HUES64 (cell line): ENCODE results near the gene LPCAT2. TPM values are rescaled to one million over a fixed set of nuclear protein-coding genes. Genes with fewer than 3 reads are reported as not detected.

Experiments used
- H3K27ac ChIP-seq: 2 replicates; pipeline ENCODE4 v1.7.0; 2013; ENCODE audit warnings: low read depth, low read length, inconsistent platforms
- H3K27me3 ChIP-seq: 2 replicates; pipeline ENCODE4 v1.6.1; 2013; ENCODE audit warnings: mild to moderate bottlenecking, low read length; ENCODE audit not compliant: insufficient read depth
- H3K36me3 ChIP-seq: 2 replicates; pipeline ENCODE4 v1.6.1; 2013; ENCODE audit warnings: mild to moderate bottlenecking, low read length; ENCODE audit not compliant: insufficient read depth
- H3K4me1 ChIP-seq: 2 replicates; pipeline ENCODE4 v1.6.1; 2013; ENCODE audit warnings: mild to moderate bottlenecking, low read length, moderate library complexity; ENCODE audit not compliant: insufficient read depth
- H3K4me3 ChIP-seq: 2 replicates; pipeline ENCODE4 v1.5.1; 2013; ENCODE audit warnings: mild to moderate bottlenecking, low read length, moderate library complexity
- H3K9ac ChIP-seq: 2 replicates; pipeline ENCODE4 v1.6.1; 2013; ENCODE audit warnings: mild to moderate bottlenecking, low read depth, low read length
- H3K9me3 ChIP-seq: 2 replicates; pipeline ENCODE4 v1.6.1; 2013; ENCODE audit warnings: low read depth, low read length; ENCODE audit not compliant: insufficient read depth
- WGBS: fragments of 150-250, 120-280 bp; methylation state at CpG from one replicate; pipeline ENCODE4 v1.1.7; 2013; ENCODE audit warnings: missing lambda C conversion rate; 5-methylcytosine and 5-hydroxymethylcytosine counted together
- polyA plus RNA-seq, 2 experiments: library from polyadenylated mRNA; stranded (reverse); fragments of 50-300 nt; gene quantifications; one replicate each; pipeline ENCODE4 v1.2.3, GENCODE V29; 2013

The LPCAT2 gene, protein sequence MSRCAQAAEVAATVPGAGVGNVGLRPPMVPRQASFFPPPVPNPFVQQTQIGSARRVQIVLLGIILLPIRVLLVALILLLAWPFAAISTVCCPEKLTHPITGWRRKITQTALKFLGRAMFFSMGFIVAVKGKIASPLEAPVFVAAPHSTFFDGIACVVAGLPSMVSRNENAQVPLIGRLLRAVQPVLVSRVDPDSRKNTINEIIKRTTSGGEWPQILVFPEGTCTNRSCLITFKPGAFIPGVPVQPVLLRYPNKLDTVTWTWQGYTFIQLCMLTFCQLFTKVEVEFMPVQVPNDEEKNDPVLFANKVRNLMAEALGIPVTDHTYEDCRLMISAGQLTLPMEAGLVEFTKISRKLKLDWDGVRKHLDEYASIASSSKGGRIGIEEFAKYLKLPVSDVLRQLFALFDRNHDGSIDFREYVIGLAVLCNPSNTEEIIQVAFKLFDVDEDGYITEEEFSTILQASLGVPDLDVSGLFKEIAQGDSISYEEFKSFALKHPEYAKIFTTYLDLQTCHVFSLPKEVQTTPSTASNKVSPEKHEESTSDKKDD
- 3.9 TPM for polyA plus RNA-seq (2013, experiment 1 of 2)
- polyA plus RNA-seq (2013, experiment 2 of 2), result 4.8 TPM

DNA sequence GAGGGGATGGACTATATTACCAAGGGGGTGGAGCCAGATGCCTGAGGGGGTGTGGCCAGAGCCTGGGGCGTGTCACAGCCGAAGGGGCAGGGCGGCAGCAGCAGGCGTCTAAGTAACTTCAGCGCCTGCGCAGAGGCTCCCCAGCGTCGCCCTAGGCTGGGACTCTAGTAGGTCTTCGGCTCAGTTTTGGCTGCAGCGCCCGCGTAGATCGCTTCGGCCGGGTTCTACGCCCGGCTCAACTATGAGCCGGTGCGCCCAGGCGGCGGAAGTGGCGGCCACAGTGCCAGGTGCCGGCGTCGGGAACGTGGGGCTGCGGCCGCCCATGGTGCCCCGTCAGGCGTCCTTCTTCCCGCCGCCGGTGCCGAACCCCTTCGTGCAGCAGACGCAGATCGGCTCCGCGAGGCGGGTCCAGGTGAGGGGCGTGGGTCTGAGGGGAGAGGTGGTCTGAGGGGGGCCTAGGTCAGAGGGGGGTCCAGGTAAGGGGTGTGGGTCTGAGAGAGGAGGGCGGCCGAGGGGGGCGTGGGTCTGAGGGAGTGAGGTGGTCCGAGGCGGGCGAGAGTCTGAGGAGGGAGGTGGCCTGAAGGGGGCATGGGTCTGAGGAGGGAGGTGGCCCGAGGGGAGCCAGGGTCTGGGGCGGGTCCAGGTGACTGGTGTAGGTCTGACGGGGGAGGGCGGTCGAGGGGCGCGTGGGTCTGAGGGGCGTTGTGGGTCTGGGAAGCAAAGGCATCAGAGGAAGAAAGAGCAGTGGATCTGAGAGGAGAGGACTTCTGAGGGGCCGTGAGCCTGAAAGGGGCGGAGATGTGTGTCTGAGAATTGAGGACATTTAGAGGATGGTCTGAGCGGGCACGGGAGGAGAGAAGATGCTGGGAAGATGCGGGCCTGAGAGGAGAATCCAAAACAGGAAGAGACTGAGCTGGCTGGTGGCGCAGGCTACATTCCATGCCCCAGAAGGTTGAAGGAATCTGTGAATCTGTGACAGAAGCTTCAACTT is at the start of gene LPCAT2:
Gene LPCAT2, plus strand, starts transcription at position 132 of the 991 bp plus-strand sequence. Its CDS starts 110 bp downstream, at position 242.
- 47% methylated on average over 61 of the region's 61 CpGs for WGBS
- Histone ChIP-seq H3K9ac (peak within 1 kb of the TSS; percentile 60), H3K4me3 (peak within 1 kb of the TSS; percentile 73), H3K4me1 (peaks cover 6% of the 10 kb centered on the region), H3K36me3 (peaks cover 26% of the 10 kb centered on the region; the same call in 1 of the 2 replicates), H3K9me3 (peaks cover 17% of the 10 kb centered on the region), H3K27ac (peak within 1 kb of the TSS; percentile 37; the same call in 1 of the 2 replicates), H3K27me3 (peaks cover 8% of the 10 kb centered on the region; the same call in 1 of the 2 replicates)

DNA sequence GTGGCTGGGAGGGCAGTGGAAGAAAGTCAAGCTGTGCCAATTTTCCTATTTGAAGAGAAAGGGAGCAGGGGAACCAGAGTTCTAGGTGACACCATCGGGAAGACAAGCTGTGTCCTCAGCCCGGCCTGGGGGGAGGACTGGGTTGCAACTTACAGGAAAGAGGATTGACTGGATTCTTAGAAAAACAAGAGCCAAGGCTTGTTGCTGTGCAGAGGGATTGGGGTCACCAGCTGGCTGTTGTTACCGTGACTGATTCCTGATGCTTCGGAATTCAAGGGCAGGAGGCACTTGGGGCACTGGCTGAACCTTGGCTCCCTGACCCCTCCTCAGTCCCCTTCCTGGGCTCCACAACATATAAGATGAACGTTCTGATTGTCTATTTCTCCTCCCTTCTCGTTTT is 46.6 kb upstream of the LPCAT2 start:
- Histone ChIP-seq H3K27ac (no peak overlapping the region), H3K36me3 (no peaks in the 10 kb centered on the region), H3K4me3 (no peak overlapping the region), H3K9me3 (no peaks in the 10 kb centered on the region), H3K4me1 (no peaks in the 10 kb centered on the region), H3K9ac (no peak overlapping the region), H3K27me3 (no peaks in the 10 kb centered on the region)
- 87% methylated on average over 6 of the region's 6 CpGs for WGBS

DNA sequence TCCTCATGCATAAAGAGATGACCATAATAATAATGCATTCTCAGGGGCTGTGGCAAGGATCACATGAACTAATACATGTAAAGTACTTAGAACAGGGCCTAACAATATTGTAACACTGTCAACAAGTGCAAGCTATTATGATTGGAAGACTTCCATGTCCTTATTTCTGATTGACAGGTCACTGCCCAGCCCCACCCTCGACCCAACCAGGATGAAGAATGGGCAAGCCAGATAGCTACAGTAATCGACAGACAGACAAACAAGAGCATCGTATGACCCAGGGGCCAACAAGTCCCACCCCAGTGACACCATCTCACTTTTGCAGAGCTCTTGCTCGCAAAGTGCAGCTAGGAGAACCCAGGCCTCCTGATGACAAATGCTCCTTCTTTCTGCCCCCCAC is 44.5 kb upstream of the LPCAT2 start:
- Histone ChIP-seq H3K27me3 (0 out of 2 replicates have a peak, but pooled peaks cover 12% of the 10 kb centered on the region), H3K4me1 (no peaks in the 10 kb centered on the region), H3K36me3 (no peaks in the 10 kb centered on the region), H3K9ac (no peak overlapping the region), H3K9me3 (no peaks in the 10 kb centered on the region), H3K4me3 (no peak overlapping the region), H3K27ac (no peak overlapping the region)
- WGBS, result 81% methylated on average over 4 of the region's 4 CpGs

DNA sequence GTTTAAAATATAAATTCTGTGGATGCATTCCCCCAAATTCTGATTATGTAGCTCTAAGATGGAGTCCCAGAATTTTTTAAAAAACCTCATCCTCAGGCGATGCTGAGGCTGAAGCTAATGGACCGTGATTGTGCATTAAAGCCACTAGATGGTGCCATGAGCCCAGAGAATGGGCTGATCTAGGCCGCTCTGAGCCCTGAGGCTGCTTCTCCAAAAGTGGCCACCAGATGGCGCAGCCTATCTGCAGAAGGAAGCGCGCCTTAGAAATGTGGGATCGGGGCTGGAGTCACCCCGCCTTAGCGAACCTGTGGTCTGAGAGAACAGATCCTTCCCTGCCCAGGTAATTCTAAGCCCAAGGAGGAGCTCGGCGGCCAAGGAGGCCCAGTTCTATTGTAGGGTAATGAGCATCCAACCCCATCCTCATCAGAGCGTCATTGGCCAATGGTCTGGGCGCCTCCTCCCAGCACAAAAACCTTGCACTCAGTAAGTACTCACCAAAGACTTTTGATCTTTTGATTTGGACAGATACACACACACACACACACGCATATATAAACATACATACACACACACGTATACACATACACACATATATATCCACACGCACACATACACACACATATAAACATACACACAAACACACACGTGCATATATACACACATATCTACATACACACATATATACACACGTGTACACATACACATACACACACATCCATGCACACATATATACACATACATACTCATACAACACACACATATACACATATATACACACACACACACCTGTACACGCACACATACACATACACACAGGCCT is 43.6 kb upstream of the LPCAT2 start:
- H3K27me3 ChIP-seq, result 0 out of 2 replicates have a peak, but pooled peaks cover 12% of the 10 kb centered on the region
- no peak overlapping the region for H3K4me3 ChIP-seq
- no peak overlapping the region for H3K27ac ChIP-seq
- no peaks in the 10 kb centered on the region; the same call in 1 of the 2 replicates for H3K4me1 ChIP-seq
- H3K36me3 ChIP-seq, result no peaks in the 10 kb centered on the region
- H3K9ac ChIP-seq, result no peak overlapping the region
- WGBS, result 35% methylated on average over 19 of the region's 19 CpGs
- H3K9me3 ChIP-seq, result no peaks in the 10 kb centered on the region

DNA sequence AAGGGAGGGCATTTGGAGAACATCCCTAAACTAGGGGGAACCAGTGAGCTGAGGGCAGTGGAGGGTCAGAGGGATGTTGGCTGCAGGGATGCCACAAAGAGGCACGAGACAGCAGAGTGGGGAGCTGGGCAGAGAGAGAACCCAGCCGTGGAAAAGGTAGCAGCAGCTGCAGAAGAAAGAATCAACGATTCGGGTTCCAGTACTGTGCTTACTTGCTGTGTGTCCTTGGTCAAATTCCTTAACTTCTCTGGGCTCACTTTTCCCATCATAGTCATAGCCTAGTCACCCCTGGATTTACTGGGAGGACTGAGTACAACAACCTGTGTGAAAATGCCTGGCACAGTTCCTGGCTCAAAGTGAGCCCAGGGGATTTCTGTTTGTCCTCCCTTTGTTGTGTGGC is 42.7 kb upstream of the LPCAT2 start:
- WGBS, result 90% methylated on average over 4 of the region's 4 CpGs
- no peak overlapping the region for H3K27ac ChIP-seq

DNA sequence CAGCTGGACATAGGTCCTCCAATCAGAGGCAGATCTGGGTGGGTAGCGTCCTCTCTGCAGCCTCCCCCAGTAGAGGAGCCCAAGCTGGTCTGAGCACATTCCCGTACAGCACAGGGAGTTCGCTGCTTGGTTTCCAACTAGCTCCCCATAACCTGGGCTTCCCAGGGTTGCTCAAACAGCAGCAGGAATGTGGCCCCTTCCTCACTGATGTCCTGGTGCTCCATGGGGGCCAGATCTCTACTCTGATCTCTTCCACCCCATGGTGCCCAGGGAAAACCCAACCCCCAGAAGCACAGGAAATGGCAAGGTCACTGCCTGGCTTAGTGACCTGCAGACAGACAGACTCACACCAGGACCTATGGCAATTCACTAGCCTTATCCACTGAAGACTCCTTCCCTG is 41.0 kb upstream of the LPCAT2 start:
- 94% methylated on average over 3 of the region's 3 CpGs for WGBS
- H3K36me3 ChIP-seq, result no peaks in the 10 kb centered on the region

More for the DNA sequence above, 42.7 kb upstream of the LPCAT2 start:
- Histone ChIP-seq H3K4me3 (no peak overlapping the region), H3K9ac (no peak overlapping the region), H3K4me1 (peaks cover 7% of the 10 kb centered on the region; the same call in 1 of the 2 replicates), H3K27me3 (peaks cover 18% of the 10 kb centered on the region; the same call in 1 of the 2 replicates), H3K9me3 (no peaks in the 10 kb centered on the region), H3K36me3 (no peaks in the 10 kb centered on the region)

DNA sequence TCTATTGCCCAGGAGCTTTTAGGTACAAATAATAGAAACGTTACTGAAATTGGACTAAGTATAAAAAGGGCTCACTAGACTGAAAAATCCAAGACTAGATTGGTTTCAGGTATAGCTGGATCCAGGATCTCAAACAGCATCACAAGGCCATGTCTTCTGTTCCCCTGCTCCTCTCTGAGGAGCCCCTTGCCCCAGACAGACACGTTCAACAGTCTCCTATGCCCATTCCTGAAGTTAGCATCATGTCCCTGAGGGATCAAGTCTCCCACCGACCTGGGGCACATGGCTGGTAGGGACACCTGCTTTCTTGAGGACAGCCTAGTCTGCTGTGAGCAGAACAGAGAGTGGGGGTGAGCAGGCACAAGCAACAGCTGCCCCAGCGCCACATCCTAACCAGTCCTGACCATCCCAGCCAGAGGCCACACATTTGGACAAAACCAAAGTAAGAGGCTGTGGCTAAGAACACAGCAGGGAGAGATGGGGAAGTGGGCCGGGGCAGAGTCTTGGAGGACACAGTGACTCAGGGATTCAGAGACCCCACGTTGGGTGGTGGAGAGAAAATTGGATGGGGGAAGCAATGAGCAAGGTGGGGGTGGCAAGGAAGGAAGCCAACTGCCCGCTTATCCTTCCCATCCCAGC is 40.4 kb upstream of the LPCAT2 start:
- H3K27me3 ChIP-seq, result peaks cover 20% of the 10 kb centered on the region
- WGBS, result 88% methylated on average over 7 of the region's 7 CpGs
- H3K36me3 ChIP-seq, result no peaks in the 10 kb centered on the region
- H3K4me3 ChIP-seq, result no peak overlapping the region
- no peak overlapping the region for H3K27ac ChIP-seq
- no peak overlapping the region for H3K9ac ChIP-seq
- H3K9me3 ChIP-seq, result no peaks in the 10 kb centered on the region
- H3K4me1 ChIP-seq, result peaks cover 7% of the 10 kb centered on the region; the same call in 1 of the 2 replicates

More for the DNA sequence above, 41.0 kb upstream of the LPCAT2 start:
- H3K4me1 ChIP-seq, result peaks cover 7% of the 10 kb centered on the region; the same call in 1 of the 2 replicates
- H3K9me3 ChIP-seq, result no peaks in the 10 kb centered on the region
- no peak overlapping the region for H3K9ac ChIP-seq
- no peak overlapping the region for H3K4me3 ChIP-seq
- H3K27me3 ChIP-seq, result peaks cover 18% of the 10 kb centered on the region; the same call in 1 of the 2 replicates
- no peak overlapping the region for H3K27ac ChIP-seq

DNA sequence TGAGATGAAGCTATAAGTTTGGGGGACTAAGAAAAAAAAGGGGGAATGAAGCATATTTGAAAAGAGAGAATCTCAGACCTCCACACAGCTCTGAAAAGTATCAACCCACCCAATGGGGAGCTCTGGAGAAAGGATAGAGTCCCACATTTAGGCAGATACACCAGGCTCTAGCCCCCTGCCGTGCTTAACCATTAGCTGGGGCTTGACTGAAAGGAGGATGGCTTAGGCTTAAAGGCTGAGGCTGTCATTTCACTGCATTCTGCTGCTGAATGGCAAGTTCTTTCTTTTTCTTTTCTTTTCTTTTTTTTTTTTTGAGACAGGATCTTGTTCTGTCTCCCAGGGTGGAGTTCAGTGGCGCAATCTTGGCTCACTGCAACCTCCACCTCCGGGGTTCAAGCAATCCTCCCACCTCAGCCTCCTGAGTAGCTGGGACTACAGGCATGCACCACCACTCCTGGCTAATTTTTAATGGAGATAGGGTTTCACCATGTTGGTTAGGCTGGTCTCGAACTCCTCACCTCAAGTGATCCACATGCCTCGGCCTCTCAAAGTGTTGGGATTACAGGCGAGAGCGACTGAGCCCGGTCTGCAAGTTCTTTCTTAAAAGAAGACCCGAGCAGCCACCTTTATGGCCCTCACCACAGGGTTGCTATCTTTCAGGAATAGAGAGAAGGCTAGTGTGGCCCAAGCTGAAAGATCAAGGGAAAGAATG is 38.9 kb upstream of the LPCAT2 start:
- WGBS, result 48% methylated on average over 9 of the region's 9 CpGs
- no peak overlapping the region for H3K27ac ChIP-seq
- H3K27me3 ChIP-seq, result peaks cover 28% of the 10 kb centered on the region
- H3K9me3 ChIP-seq, result no peaks in the 10 kb centered on the region
- H3K9ac ChIP-seq, result no peak overlapping the region
- no peak overlapping the region for H3K4me3 ChIP-seq
- peaks cover 12% of the 10 kb centered on the region for H3K4me1 ChIP-seq
- no peaks in the 10 kb centered on the region for H3K36me3 ChIP-seq

DNA sequence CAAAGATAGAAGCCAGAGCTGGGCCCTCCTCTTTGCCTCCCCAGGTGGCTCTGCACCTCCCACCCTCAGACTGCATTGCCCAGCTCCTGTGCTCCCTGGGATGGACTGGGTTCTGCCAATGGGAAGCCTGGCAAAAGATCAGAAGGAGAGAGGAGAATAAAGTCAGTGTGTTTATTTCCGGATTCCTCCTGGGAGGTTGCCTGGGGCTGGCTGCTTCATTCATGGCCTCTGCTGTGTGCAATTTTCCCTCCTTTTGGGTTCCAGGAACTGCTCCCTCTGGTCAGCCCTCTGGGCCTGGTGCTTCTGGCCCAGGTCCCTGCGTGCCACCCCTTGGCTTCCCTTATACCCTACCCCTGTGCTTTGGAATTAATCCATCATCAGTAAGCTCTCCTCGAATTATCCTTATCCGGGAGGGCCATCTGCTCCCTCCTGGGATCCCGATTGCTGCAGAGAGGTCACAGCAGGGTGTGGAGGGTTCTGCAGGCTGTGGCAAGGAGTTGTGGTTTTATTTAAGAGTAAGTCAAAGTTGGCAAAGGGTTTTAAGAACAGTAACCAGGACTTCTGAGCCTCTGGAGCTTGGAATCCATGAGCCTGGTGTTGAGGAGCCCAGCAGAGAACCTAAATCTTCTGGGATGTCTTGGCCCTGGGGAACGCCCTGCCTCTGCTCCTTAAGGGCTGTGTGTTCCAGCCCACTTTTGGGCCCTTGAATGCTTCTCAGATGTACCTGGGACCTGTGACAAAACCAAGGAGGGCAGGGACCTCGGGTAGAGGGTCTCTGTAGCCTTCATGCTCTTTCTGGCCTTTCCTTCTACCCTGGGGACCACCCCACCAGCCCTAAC is 38.1 kb upstream of the LPCAT2 start:
- Histone ChIP-seq H3K9me3 (no peaks in the 10 kb centered on the region), H3K27ac (no peak overlapping the region), H3K4me3 (no peak overlapping the region), H3K27me3 (peaks cover 36% of the 10 kb centered on the region), H3K4me1 (peaks cover 13% of the 10 kb centered on the region), H3K9ac (no peak overlapping the region), H3K36me3 (no peaks in the 10 kb centered on the region)
- 50% methylated on average over 7 of the region's 7 CpGs for WGBS
